IMR-90 (cell line): ENCODE results near the gene LCP1. TPM values are rescaled to one million over a fixed set of nuclear protein-coding genes. Genes with fewer than 3 reads are reported as not detected.

Experiments used
- ATAC-seq: fragments of 200-7000 bp; cut with Tn5 transposase; 2 replicates; pipeline ENCODE4 v1.9.1; 2020; ENCODE audit warnings: low read depth, mild to moderate bottlenecking, moderate library complexity
- BruUV-seq: library from RNA; stranded (reverse); fragments of 400-500 nt; replicated peaks from 2 replicates; lab custom pipeline; 2021; lab: Mats Ljungman, UMichigan
- CTCF ChIA-PET: fragments of 300-600 bp; formaldehyde crosslinking; extraction: SDS; loops from one replicate; lab custom pipeline; 2021; ENCODE audit warnings: antibody characterized with exemption; lab: Yijun Ruan, JAX
- POLR2A ChIA-PET: fragments of 300-600 bp; sonication (Branson Sonifier 250); formaldehyde crosslinking; loops from one replicate; lab custom pipeline; 2022; ENCODE audit warnings: antibody characterized with exemption; ENCODE audit not compliant: unreplicated experiment; lab: Charles Lee
- DNase-seq: peaks from one replicate; pipeline ENCODE4 v3.0.0; 2013
- H2AFZ ChIP-seq: replicated peaks from 2 replicates; pipeline ENCODE3; 2013; ENCODE audit warnings: low read length, mild to moderate bottlenecking; ENCODE audit not compliant: poor library complexity
- H2AK5ac ChIP-seq: 2 replicates; pipeline ENCODE4 v1.6.1; 2013; ENCODE audit warnings: low read depth, low read length, inconsistent platforms
- H2AK9ac ChIP-seq: replicated peaks from 2 replicates; pipeline ENCODE3; 2013; ENCODE audit warnings: mild to moderate bottlenecking, low read depth, low read length, moderate library complexity; ENCODE audit not compliant: poor library complexity
- H2BK120ac ChIP-seq: 2 replicates; pipeline ENCODE4 v1.6.1; 2013; ENCODE audit warnings: low read depth, low read length, inconsistent platforms
- H2BK15ac ChIP-seq: 3 replicates; pipeline ENCODE4 v1.6.1; 2013; ENCODE audit warnings: low read depth, low read length, inconsistent platforms
- H2BK20ac ChIP-seq: 2 replicates; pipeline ENCODE4 v1.6.1; 2013; ENCODE audit warnings: low read depth, mild to moderate bottlenecking, inconsistent platforms, low read length, moderate library complexity
- H2BK5ac ChIP-seq: 2 replicates; pipeline ENCODE4 v1.6.1; 2013; ENCODE audit warnings: mild to moderate bottlenecking, low read depth, low read length, inconsistent platforms; ENCODE audit not compliant: poor library complexity, severe bottlenecking
- H3K14ac ChIP-seq: replicated peaks from 2 replicates; pipeline ENCODE4 v1.6.1; 2013; ENCODE audit warnings: low read depth, low read length, inconsistent platforms
- H3K18ac ChIP-seq: 2 replicates; pipeline ENCODE4 v1.6.1; 2013; ENCODE audit warnings: low read depth, low read length, control low read depth
- H3K23ac ChIP-seq: 2 replicates; pipeline ENCODE4 v1.6.1; 2013; ENCODE audit warnings: low read depth, low read length, inconsistent platforms
- H3K27ac ChIP-seq: 2 replicates; pipeline ENCODE4 v1.5.1; 2013; ENCODE audit warnings: mild to moderate bottlenecking, control low read depth, low read length; ENCODE audit not compliant: insufficient read depth
- H3K27me3 ChIP-seq: 2 replicates; pipeline ENCODE4 v1.6.1; 2013; ENCODE audit warnings: low read length; ENCODE audit not compliant: control insufficient read depth, insufficient read depth
- H3K36me3 ChIP-seq: 2 replicates; pipeline ENCODE4 v1.6.1; 2013; ENCODE audit warnings: low read length, mixed read lengths; ENCODE audit not compliant: control insufficient read depth, insufficient read depth
- H3K4ac ChIP-seq: 2 replicates; pipeline ENCODE4 v1.6.1; 2013; ENCODE audit warnings: low read depth, low read length, inconsistent platforms
- H3K4me1 ChIP-seq: 2 replicates; pipeline ENCODE4 v1.6.1; 2013; ENCODE audit warnings: low read length, mixed read lengths; ENCODE audit not compliant: control insufficient read depth, insufficient read depth
- H3K4me2 ChIP-seq: 2 replicates; pipeline ENCODE4 v1.6.1; 2013; ENCODE audit warnings: low read depth, mild to moderate bottlenecking, control low read depth, low read length, moderate library complexity
- H3K4me3 ChIP-seq: 2 replicates; pipeline ENCODE4 v1.5.1; 2013; ENCODE audit warnings: low read depth, mild to moderate bottlenecking, control low read depth, low read length, moderate library complexity; ENCODE audit not compliant: insufficient read depth
- H3K56ac ChIP-seq: 2 replicates; pipeline ENCODE4 v1.6.1; 2013; ENCODE audit warnings: low read length, inconsistent platforms; ENCODE audit not compliant: insufficient read depth; ENCODE audit errors: extremely low read depth
- H3K79me1 ChIP-seq, 2 experiments: 2 replicates each; pipeline ENCODE4 v1.6.1; 2013; ENCODE audit warnings: low read length in 2 of 2, inconsistent platforms in 1 of 2, low read depth in 1 of 2
- H3K9ac ChIP-seq: 2 replicates; pipeline ENCODE4 v1.6.1; 2013; ENCODE audit warnings: low read depth, low read length, control low read depth
- H3K9me1 ChIP-seq: 2 replicates; pipeline ENCODE4 v1.6.1; 2013; ENCODE audit warnings: low read length, inconsistent platforms; ENCODE audit not compliant: insufficient read depth
- H3K9me3 ChIP-seq: 2 replicates; pipeline ENCODE4 v1.6.1; 2013; ENCODE audit warnings: low read length; ENCODE audit not compliant: control insufficient read depth, insufficient read depth
- H4K20me1 ChIP-seq: 2 replicates; pipeline ENCODE4 v1.6.1; 2013; ENCODE audit warnings: low read length, inconsistent platforms; ENCODE audit not compliant: insufficient read depth
- H4K5ac ChIP-seq: 2 replicates; pipeline ENCODE4 v1.6.1; 2013; ENCODE audit warnings: mild to moderate bottlenecking, low read depth, low read length, control low read depth
- H4K8ac ChIP-seq, 2 experiments: 2 replicates each; pipeline ENCODE4 v1.6.1; 2013; ENCODE audit warnings: low read depth in 2 of 2, low read length in 2 of 2, control low read depth in 1 of 2, inconsistent platforms in 1 of 2
- H4K91ac ChIP-seq: 2 replicates; pipeline ENCODE4 v1.6.1; 2013; ENCODE audit warnings: low read depth, low read length, inconsistent platforms; ENCODE audit not compliant: insufficient read depth
- BHLHE40 ChIP-seq: fragments of 150-350 bp; IDR thresholded peaks from 2 replicates; pipeline ENCODE4 v1.6.1; 2016; ENCODE audit warnings: mild to moderate bottlenecking, low read depth, low read length
- CEBPB ChIP-seq: IDR thresholded peaks from 2 replicates; pipeline ENCODE4 v1.6.1; 2012; ENCODE audit warnings: low read depth, low read length, improper control_type of control experiment
- CHD1 ChIP-seq: IDR thresholded peaks from 2 replicates; pipeline ENCODE4 v1.6.1; 2012; ENCODE audit warnings: low read depth, low read length, improper control_type of control experiment
- CTCF ChIP-seq: conservative IDR thresholded peaks from 2 replicates; pipeline ENCODE4 v1.5.1; 2012; ENCODE audit warnings: mild to moderate bottlenecking, low read depth, low read length, improper control_type of control experiment
- ELK1 ChIP-seq: fragments of 150-350 bp; IDR thresholded peaks from 2 replicates; pipeline ENCODE4 v1.6.1; 2016; ENCODE audit warnings: low read depth, mild to moderate bottlenecking, low read length, moderate library complexity, borderline replicate concordance
- FOS ChIP-seq: fragments of 150-350 bp; IDR thresholded peaks from 2 replicates; pipeline ENCODE4 v1.6.1; 2016; ENCODE audit warnings: low read depth, low read length
- MAFK ChIP-seq: IDR thresholded peaks from 2 replicates; pipeline ENCODE4 v1.6.1; 2012; ENCODE audit warnings: low read depth, low read length, improper control_type of control experiment
- MAZ ChIP-seq: IDR thresholded peaks from 2 replicates; pipeline ENCODE4 v1.6.1; 2012; ENCODE audit warnings: low read depth, mild to moderate bottlenecking, low read length, improper control_type of control experiment, moderate library complexity, borderline replicate concordance
- MXI1 ChIP-seq: IDR thresholded peaks from 2 replicates; pipeline ENCODE4 v1.6.1; 2012; ENCODE audit warnings: low read depth, mild to moderate bottlenecking, low read length, moderate library complexity, borderline replicate concordance
- NFE2L2 ChIP-seq: fragments of 150-350 bp; IDR thresholded peaks from 2 replicates; pipeline ENCODE4 v1.6.1; 2016; ENCODE audit warnings: low read depth, mild to moderate bottlenecking, low read length
- POLR2A ChIP-seq: IDR thresholded peaks from 2 replicates; pipeline ENCODE4 v1.6.1; 2012; ENCODE audit warnings: mild to moderate bottlenecking, low read depth, low read length
- RAD21 ChIP-seq: IDR thresholded peaks from 2 replicates; pipeline ENCODE4 v1.6.1; 2012; ENCODE audit warnings: low read length, improper control_type of control experiment
- RCOR1 ChIP-seq: IDR thresholded peaks from 2 replicates; pipeline ENCODE4 v1.6.1; 2012; ENCODE audit warnings: mild to moderate bottlenecking, low read length, improper control_type of control experiment; ENCODE audit not compliant: insufficient replicate concordance
- RFX5 ChIP-seq: IDR thresholded peaks from 2 replicates; pipeline ENCODE4 v1.8.0; 2012; ENCODE audit warnings: low read depth, mild to moderate bottlenecking, low read length, moderate library complexity
- SMC3 ChIP-seq: fragments of 150-350 bp; IDR thresholded peaks from 2 replicates; pipeline ENCODE4 v1.6.1; 2016; ENCODE audit warnings: low read depth, mild to moderate bottlenecking, antibody characterized with exemption, low read length, moderate library complexity
- USF2 ChIP-seq: fragments of 150-350 bp; IDR thresholded peaks from 2 replicates; pipeline ENCODE4 v1.6.1; 2017; ENCODE audit warnings: mild to moderate bottlenecking, antibody characterized with exemption, low read length, low read depth
- WGBS, 2 experiments: methylation state at CpG; one replicate each; pipeline versions ENCODE4 v1.1.5 to v1.1.7; 2013; ENCODE audit warnings: missing lambda C conversion rate in 2 of 2; ENCODE audit not compliant: insufficient read length in 1 of 2; ENCODE audit errors: extremely low coverage in 2 of 2; 5-methylcytosine and 5-hydroxymethylcytosine counted together
- dilution Hi-C: fragments of 300-500 bp; cut with HindIII; formaldehyde crosslinking; loops from one replicate; pipeline ENCODE4 v1.14.3; 2018; ENCODE audit warnings: low sequenced_read_pairs; ENCODE audit not compliant: unreplicated experiment
- in situ Hi-C: fragments of 300-500 bp; cut with MboI; formaldehyde crosslinking; loops from 3 replicates; pipeline ENCODE4 v1.14.3; 2019; ENCODE audit warnings: low sequenced_read_pairs, inconsistent platforms, mixed read lengths
- intact Hi-C: fragments of 100-400 bp; cut with micrococcal nuclease; formaldehyde crosslinking; loops from 2 replicates; pipeline ENCODE4 v1.10.0; 2022
- polyA plus RNA-seq, 3 experiments: library from polyadenylated mRNA; depleted of rRNA; stranded (reverse); fragments of >200 nt; gene quantifications; 2 replicates each; pipeline ENCODE4 v1.2.3, GENCODE V29; 2012; ENCODE audit warnings: low replicate concordance in 1 of 3
- total RNA-seq: library from RNA; depleted of rRNA; stranded (reverse); fragments of >200 nt; gene quantifications from 2 replicates; pipeline ENCODE4 v1.2.3, GENCODE V29; 2012

The LCP1 gene
- total and polyA plus RNA-seq, 2 of the 4 experiments (the other 2 are of a cell fraction): not detected

- Histone ChIP-seq H3K9me3 (no peaks in the 10 kb centered on the region), H4K20me1 (no peaks in the 10 kb centered on the region), H2BK20ac (no peak overlapping the region), H3K4me3 (no peak overlapping the region), H4K91ac (no peak overlapping the region), H2AK9ac (no peak overlapping the region), H2BK15ac (no peak overlapping the region), H3K23ac (no peak overlapping the region), H3K18ac (no peak overlapping the region), H3K9me1 (no peaks in the 10 kb centered on the region), H2AK5ac (no peak overlapping the region), H3K27ac (no peak overlapping the region), H3K36me3 (no peaks in the 10 kb centered on the region), H2BK120ac (no peak overlapping the region), H4K8ac (no peak overlapping the region), H4K5ac (no peak overlapping the region), H3K79me1 (no peaks in the 10 kb centered on the region), H3K4me2 (no peak overlapping the region), H3K4ac (no peak overlapping the region), H2AFZ (no peak overlapping the region), H3K9ac (no peak overlapping the region), H3K56ac (no peak overlapping the region), H2BK5ac (no peak overlapping the region), H3K4me1 (no peaks in the 10 kb centered on the region), H3K27me3 (peaks cover 2% of the 10 kb centered on the region), H3K14ac (no peak overlapping the region)
- no peak for ATAC-seq
- BruUV-seq: no TSS peak
- no peak for DNase-seq
- dilution Hi-C loops (no loop called here), intact Hi-C loops (no loop called here), in situ Hi-C loops (no loop called here)
- WGBS, 2 experiments: no CpG with 5 or more reads among the region's 4 CpGs
- TF ChIP-seq SMC3 (no peak), BHLHE40 (no peak), FOS (no peak), CEBPB (no peak), MAZ (no peak), ELK1 (no peak), MXI1 (no peak), RAD21 (no peak), MAFK (no peak), USF2 (no peak), CHD1 (no peak), POLR2A (no peak), CTCF (no peak), NFE2L2 (no peak), RCOR1 (no peak), RFX5 (no peak)
- ChIA-PET POLR2A (no interaction called here), CTCF (interaction anchor here (0.9 kb wide), 1 partner anchor 11 kb away, joined by 3 read pairs; no protein-coding TSS in a partner anchor)
Measured at GRCh38 chr13:46171217-46171616, 10.8 kb downstream of the LCP1 start.
